Neural progenitor cell (in vitro differentiated cells): ENCODE measurements around the gene PSEN1.

ENCODE experiments used
- EZH2 ChIP-seq: fragments of 200-600 bp; sonication (generic); IDR thresholded peaks from 2 replicates; pipeline ENCODE4 v1.6.1; 2017; ENCODE audit warnings: antibody characterized with exemption, mild to moderate bottlenecking, moderate library complexity
- EZH2phosphoT487 ChIP-seq: fragments of 200-600 bp; sonication (generic); IDR thresholded peaks from 2 replicates; pipeline ENCODE4 v1.6.1; 2017; ENCODE audit warnings: antibody characterized with exemption
- TF ChIP-seq, protein P1 (sequence below): fragments of 200-600 bp; sonication (generic); IDR thresholded peaks from 2 replicates; pipeline ENCODE4 v1.5.1; 2017; ENCODE audit warnings: antibody characterized with exemption, mild to moderate bottlenecking

DNA sequence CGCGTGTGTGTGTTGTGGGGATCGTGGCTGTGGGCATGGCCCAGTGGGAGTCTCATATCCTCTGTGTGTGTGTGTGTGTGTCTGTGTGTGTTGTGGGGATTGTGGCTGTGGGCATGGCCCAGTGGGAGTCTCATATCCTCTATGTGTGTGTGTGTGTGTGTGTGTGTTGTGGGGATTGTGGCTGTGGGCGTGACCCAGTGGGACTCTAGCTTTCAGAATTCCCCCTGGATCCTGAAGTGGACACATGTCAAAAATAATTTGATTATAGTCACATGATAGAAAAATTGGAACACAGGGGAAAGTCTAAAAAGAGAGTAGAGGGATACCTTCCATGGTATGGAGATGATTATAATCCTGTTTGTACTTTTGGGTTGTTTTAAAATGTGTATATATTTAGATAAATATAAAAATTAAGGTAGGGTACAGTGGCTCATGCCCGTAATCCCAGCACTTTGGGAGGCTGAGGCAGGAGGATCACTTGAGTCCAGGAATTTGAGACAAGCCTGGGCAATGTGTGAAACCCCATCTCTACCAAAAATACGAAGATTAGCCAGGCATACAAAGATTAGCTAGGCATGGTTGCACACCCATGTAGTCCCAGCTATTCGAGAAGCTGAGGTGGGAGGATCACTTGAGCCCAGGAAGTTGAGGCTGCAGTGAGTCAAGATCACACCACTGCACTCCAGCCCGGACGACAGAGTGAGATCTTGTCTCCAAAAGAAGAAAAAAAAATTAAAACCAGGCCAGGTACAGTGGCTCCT, 112.0 kb downstream of the PSEN1 start:
- TF ChIP-seq, protein P1, sequence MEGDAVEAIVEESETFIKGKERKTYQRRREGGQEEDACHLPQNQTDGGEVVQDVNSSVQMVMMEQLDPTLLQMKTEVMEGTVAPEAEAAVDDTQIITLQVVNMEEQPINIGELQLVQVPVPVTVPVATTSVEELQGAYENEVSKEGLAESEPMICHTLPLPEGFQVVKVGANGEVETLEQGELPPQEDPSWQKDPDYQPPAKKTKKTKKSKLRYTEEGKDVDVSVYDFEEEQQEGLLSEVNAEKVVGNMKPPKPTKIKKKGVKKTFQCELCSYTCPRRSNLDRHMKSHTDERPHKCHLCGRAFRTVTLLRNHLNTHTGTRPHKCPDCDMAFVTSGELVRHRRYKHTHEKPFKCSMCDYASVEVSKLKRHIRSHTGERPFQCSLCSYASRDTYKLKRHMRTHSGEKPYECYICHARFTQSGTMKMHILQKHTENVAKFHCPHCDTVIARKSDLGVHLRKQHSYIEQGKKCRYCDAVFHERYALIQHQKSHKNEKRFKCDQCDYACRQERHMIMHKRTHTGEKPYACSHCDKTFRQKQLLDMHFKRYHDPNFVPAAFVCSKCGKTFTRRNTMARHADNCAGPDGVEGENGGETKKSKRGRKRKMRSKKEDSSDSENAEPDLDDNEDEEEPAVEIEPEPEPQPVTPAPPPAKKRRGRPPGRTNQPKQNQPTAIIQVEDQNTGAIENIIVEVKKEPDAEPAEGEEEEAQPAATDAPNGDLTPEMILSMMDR = no peak
- TF ChIP-seq EZH2phosphoT487 = no peak
- no peak for TF ChIP-seq EZH2
